Measurements from ENCODE around the gene DHTKD1.
"Not testable (repeated sequence)": the region's sequence is repeated elsewhere in the genome, so short reads cannot be mapped to it uniquely, and the experiment has no call there.

Gene DHTKD1

DNA sequence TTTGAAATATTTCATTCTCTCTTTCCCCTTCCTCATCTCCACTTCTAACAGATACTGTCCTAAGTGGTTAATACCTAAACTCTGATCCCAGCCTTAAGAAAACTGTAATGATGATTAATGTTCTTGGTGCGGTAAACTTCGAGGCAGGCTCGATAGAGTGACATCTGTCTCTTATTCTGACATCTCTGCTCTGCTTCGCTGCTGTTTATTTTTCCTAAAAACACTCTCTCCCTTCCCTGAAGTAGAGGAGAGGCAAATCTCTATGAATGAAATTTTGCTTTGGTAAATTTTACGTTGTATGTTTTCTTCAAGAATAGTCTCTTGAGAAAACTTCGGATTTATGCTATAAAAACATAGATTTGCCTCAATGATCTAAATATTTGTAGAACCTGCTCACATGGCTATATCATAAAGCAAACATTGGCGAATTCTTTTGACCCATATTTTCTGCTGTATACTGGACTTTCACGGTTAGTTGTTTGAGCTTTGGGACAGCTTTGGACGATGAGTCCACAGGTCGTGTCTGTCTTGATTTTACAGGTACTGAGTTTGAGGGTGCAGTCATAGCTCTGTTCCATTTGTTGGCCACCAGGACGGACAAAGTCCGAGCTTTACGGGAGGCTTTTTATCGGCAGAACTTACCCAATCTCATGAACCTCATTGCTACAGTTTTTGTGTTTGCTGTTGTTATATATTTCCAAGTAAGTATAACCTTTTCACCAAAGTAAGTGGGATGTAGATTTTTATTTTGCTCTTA is 87.8 kb downstream of the DHTKD1 start:
- DNase-seq = no peak

- DNase-seq = no peak
Observed at GRCh38 chr10:12158111-12158510, 89.4 kb downstream of the DHTKD1 start.

- DNase-seq = no peak
Observed at GRCh38 chr10:12160664-12161063, 91.9 kb downstream of the DHTKD1 start.

DNA sequence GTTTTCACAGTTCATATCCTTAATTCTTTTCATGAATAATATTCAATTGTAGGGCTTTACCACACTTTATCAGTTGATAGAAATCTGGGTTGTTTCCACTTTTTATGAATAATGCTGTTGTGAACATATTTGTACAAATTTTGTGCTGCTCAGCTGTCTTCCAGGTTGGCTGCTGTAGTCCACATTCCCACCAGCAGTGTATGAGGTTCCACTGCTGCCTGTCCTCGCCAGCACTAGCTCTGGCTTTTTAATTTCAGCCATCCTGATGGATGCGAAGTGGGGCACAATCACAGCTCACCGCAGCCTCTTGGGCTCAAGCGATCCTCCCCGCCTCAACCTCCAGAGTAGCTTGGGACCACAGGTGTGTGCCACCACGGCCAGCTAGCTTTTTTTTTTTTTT is 94.2 kb downstream of the DHTKD1 start:
- no peak for DNase-seq

DNA sequence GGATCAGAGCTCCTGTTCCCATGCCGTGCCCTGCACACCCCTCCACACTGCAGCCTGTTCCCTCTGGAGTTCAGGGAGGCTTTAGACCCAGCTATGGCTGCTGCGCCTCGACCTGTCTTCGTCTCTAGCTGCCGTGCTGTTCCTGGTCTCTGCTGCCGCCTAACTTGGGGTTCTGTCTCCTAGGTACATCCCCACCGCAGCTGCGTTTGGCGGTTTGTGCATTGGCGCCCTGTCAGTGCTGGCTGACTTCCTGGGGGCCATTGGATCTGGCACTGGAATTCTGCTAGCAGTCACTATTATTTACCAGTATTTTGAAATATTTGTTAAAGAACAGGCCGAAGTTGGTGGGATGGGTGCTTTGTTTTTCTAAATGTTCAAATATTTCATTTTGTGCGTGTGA is 95.3 kb downstream of the DHTKD1 start:
- no peak for DNase-seq

- no peak for DNase-seq
Observed at GRCh38 chr10:12165036-12165435, 96.3 kb downstream of the DHTKD1 start.

DNA sequence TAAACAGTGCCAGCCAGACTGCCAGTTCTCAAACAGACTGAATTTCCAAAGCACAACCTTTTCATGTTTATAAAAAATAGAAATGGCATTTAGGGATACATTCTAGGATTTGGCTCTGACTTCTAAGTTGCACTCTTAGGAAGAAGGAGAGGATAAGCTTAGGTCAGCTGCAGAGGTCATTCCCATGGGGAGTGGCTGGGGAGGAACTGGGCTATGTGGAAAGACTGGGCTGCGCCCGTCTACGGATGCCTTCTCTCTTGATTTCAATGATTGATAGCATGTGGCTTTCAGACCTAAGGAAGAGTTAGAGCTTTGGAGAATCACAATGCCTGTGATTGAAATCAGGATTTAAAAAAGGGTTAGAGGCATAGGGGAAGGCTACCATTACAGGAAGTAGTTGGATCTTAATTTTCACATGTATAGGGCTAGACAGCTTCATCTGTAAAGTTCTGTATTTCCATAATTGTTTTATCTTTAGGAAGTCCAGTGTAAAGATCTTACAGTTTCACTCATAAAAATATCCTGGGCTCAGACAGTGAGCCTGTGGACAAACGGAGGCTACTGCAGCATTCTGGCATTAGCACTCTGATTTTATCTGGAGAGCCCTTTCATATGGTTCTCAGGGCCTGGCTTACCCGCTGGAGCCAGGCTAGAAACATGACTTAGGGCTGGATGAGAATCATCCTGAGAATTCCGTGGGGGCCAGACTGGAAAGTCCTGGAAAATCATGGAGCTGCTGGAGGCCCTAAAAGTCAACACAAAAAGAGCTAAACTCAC is 97.4 kb downstream of the DHTKD1 start:
- no peak for DNase-seq

- not testable (repeated sequence) for DNase-seq
Observed at GRCh38 chr10:12171512-12171911, 102.8 kb downstream of the DHTKD1 start.
